ENCODE measurements around the gene HSPD1. TPM values are rescaled to one million over a fixed set of nuclear protein-coding genes. Genes with fewer than 3 reads are reported as not detected.

The HSPD1 gene
- total and polyA plus RNA-seq, 12 donors: 220 to 7,464 (median 577) TPM

DNA sequence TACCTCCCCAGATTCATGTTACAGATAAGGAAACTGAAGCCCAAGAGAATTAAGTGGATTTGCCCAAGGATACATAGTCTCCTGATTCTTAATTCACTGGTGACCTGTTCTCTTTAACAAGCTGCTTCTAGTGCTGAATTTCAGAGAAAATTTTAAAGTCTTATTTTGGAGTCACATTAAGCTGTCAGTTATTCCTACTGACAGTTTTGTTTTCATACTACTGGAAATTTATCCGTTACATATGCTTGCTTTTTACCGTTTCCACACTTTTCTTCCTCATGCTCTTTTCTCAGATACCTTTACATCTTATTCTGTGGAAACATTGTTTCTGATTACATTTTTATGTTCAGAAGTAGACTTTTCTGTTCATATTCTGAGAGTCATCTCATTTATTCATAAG is 17.5 kb upstream of the HSPD1 start:
- no peak for TF ChIP-seq POLR2A (IDR thresholded peaks at IDR 0.05)
- TF ChIP-seq, protein P1, sequence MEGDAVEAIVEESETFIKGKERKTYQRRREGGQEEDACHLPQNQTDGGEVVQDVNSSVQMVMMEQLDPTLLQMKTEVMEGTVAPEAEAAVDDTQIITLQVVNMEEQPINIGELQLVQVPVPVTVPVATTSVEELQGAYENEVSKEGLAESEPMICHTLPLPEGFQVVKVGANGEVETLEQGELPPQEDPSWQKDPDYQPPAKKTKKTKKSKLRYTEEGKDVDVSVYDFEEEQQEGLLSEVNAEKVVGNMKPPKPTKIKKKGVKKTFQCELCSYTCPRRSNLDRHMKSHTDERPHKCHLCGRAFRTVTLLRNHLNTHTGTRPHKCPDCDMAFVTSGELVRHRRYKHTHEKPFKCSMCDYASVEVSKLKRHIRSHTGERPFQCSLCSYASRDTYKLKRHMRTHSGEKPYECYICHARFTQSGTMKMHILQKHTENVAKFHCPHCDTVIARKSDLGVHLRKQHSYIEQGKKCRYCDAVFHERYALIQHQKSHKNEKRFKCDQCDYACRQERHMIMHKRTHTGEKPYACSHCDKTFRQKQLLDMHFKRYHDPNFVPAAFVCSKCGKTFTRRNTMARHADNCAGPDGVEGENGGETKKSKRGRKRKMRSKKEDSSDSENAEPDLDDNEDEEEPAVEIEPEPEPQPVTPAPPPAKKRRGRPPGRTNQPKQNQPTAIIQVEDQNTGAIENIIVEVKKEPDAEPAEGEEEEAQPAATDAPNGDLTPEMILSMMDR (IDR thresholded peaks at IDR 0.05): no peak
- Histone ChIP-seq H3K4me3 (peak overlapping the region in 2 of 4 donors; percentile 70 to 74), H3K27ac (peak overlapping the region; percentile 37 to 97 (median 88)), H3K4me1 (replicated peaks in 1 of 2) (peaks cover 12 to 41% of the 10 kb centered on the region in 2 donors), H3K36me3 (replicated peaks in 1 of 2) (no peaks in the 10 kb centered on the region), H3K27me3 (no peaks in the 10 kb centered on the region), H3K9me3 (replicated peaks in 1 of 3) (no peaks in the 10 kb centered on the region)
- no peak for DNase-seq
- intact Hi-C loops (cut with DNase I): no loop called here
- WGBS, 4 donors: 15 to 24% (median 20%) methylated on average over 2 of the region's 2 CpGs

DNA sequence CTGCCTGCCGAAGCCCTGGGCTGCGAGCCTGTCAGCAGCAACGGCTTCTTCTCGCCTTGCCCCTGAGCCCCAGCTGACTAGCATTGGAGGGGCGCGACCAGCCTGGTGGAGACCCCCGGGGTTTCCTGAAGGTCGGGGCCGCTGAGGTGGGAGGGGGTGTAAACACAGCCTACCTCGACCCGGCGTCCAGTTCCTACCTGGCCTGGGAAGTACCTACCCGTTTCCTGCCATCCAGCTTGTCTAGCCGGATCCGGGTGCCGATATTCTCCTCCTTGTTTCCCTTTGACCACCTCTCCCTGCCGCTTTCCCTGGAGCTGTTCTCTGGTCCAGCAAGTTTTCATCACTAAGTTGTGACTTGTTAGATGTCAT is 16.7 kb upstream of the HSPD1 start:
- H3K27ac ChIP-seq: peak overlapping the region; percentile 78 to 97 (median 88)
- WGBS, 4 donors: 0 to 1% (median 0%) methylated on average over 6 to 17 of the region's 17 CpGs
- DNase-seq: peak; percentile 36 to 70 (median 49)
- TF ChIP-seq, protein P1 (IDR thresholded peaks at IDR 0.05): no peak
- intact Hi-C loops (cut with DNase I): no loop called here
- no peaks in the 10 kb centered on the region for H3K27me3 ChIP-seq
- no peaks in the 10 kb centered on the region for H3K36me3 ChIP-seq (replicated peaks in 1 of 2)
- peak overlapping the region; percentile 69 to 99 (median 72) for H3K4me3 ChIP-seq
- no peaks in the 10 kb centered on the region for H3K9me3 ChIP-seq (replicated peaks in 1 of 3)
- H3K4me1 ChIP-seq (replicated peaks in 1 of 2): peaks cover 12 to 41% of the 10 kb centered on the region in 2 donors

DNA sequence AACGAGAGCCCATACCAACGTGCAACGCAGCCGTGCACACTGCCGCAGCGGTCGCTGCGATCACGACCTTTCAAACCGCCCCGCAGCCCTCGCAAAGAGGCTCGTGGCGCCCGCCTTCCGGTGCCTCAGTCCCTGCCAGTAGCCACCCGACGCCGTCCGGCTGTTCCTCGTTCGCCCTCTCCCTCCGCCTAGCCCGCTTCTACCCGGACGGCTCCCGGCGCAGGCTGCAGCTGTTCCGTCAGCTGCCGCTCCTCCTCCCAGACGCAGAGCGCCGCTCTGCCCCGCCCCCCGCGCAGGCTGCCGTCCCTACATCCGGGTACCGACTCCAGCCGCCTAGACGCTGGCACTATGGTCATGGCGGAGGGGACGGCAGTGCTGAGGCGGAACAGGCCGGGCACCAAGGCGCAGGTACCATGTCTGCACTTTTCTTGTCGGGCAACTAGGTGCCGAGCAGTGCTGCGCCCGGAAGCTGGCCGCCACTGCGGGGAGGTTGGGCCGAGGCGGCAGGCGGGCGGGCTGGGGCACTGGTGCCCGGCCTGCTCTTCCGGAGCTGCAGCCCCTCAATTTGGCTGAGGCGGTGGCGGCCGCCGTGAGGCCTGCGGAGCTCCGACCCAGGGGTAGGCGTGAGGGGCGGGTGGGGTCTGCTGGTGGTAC is 16.2 kb upstream of the HSPD1 start, which contains the start of gene MOB4:
TSS of gene MOB4 (plus strand) at position 328 of the 654 bp plus-strand sequence. CDS start at position 349, 21 bp downstream.
- Histone ChIP-seq H3K4me1 (replicated peaks in 1 of 2) (peaks cover 12 to 41% of the 10 kb centered on the region in 2 donors), H3K27ac (peak within 1 kb of the TSS; percentile 78 to 97 (median 88)), H3K9me3 (replicated peaks in 1 of 3) (no peaks in the 10 kb centered on the region), H3K4me3 (peak within 1 kb of the TSS; percentile 69 to 99 (median 72)), H3K27me3 (no peaks in the 10 kb centered on the region), H3K36me3 (replicated peaks in 1 of 2) (no peaks in the 10 kb centered on the region)
- DNase-seq: peak; percentile 95 to 97 (median 96)
- intact Hi-C loops (cut with DNase I): no loop called here
- TF ChIP-seq, protein P1 (IDR thresholded peaks at IDR 0.05): peak in 2 of 6 experiments; percentile 14 to 26
- peak; percentile 93 to 99 for TF ChIP-seq POLR2A (IDR thresholded peaks at IDR 0.05)
- WGBS, 4 donors: 0 to 1% (median 0%) methylated on average over 4 to 66 of the region's 66 CpGs

DNA sequence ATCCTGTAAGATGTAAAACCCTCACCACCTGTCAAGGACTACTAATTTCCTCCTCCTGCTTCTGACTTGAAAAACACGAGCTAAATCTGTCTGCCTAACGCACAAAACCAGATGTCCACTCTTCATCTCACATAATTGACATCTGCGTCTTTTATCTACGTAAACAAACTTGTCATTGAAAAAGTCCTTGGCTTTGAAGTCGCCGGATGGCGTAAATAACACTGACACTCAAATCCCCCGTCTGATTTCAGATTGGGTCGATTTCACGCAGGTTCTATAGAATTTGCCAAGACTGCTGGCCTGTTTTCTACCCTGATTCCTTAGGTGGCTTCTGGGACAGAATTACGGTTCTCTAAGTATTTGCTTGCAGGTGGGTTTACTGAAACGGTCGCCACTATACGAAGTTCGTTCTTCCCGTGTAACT is 15.7 kb upstream of the HSPD1 start:
- intact Hi-C loops (cut with DNase I): no loop called here
- Histone ChIP-seq H3K36me3 (replicated peaks in 1 of 2) (no peaks in the 10 kb centered on the region), H3K27me3 (no peaks in the 10 kb centered on the region), H3K4me3 (peak overlapping the region in 3 of 4 donors; percentile 28 to 70 (median 38)), H3K27ac (peak overlapping the region; percentile 78 to 97 (median 88)), H3K9me3 (replicated peaks in 1 of 3) (no peaks in the 10 kb centered on the region), H3K4me1 (replicated peaks in 1 of 2) (peaks cover 12 to 41% of the 10 kb centered on the region in 2 donors)
- 0% methylated on average over 12 to 16 of the region's 16 CpGs for WGBS, 4 donors
- DNase-seq: peak; percentile 33 to 80 (median 64)
- TF ChIP-seq, protein P1 (IDR thresholded peaks at IDR 0.05): no peak
- TF ChIP-seq POLR2A (IDR thresholded peaks at IDR 0.05): no peak
